K562 (cell line): Measurements from ENCODE around the gene CUX1. TPM values are rescaled to one million over a fixed set of nuclear protein-coding genes. Genes with fewer than 3 reads are reported as not detected.
A peak's percentile ranks its signal among the peaks of the same experiment; 100 is the strongest.
"Not testable (repeated sequence)": the region's sequence is repeated elsewhere in the genome, so short reads cannot be mapped to it uniquely, and the experiment has no call there.

Source experiments
- ATAC-seq: fragments of 200-7000 bp; cut with Tn5 transposase; 3 replicates; pipeline ENCODE4 v1.9.1; 2020; ENCODE audit warnings: moderate library complexity
- BruUV-seq: library from RNA; stranded (reverse); fragments of 400-500 nt; replicated peaks from 2 replicates; lab custom pipeline; 2021; lab: Mats Ljungman, UMichigan
- CTCF ChIA-PET: fragments of 300-600 bp; formaldehyde crosslinking; extraction: SDS; loops from one replicate; lab custom pipeline; 2021; ENCODE audit warnings: low intra/inter-chr PET ratio; lab: Yijun Ruan, JAX
- POLR2A ChIA-PET: fragments of 300-600, 350-650 bp; sonication (Branson Sonifier 250); formaldehyde crosslinking; extraction: SDS; loops from one replicate; lab custom pipeline; 2021; ENCODE audit warnings: antibody characterized with exemption, inconsistent platforms; lab: Yijun Ruan, JAX
- DNase-seq, 4 experiments: peaks; one replicate each; pipeline versions ENCODE4 v3.0.0 to v3.0.0-alpha.2; 2011 to 2018; ENCODE audit warnings: low spot score in 3 of 4, mixed read lengths in 3 of 4; ENCODE audit errors: extremely low read depth in 1 of 4
- FAIRE-seq: peaks from 2 replicates; lab custom pipeline; 2011; peaks lifted over from hg19 to GRCh38; lab: Jason Lieb, UNC
- H2AFZ ChIP-seq: 2 replicates; pipeline ENCODE4 v1.6.0; 2011; ENCODE audit warnings: low read depth, low read length, control low read depth, inconsistent platforms
- H3K27ac ChIP-seq: fragments of 200-600 bp; 3 replicates; pipeline ENCODE4 v1.8.0; 2011; ENCODE audit warnings: low read depth, mild to moderate bottlenecking, control low read depth, inconsistent platforms, low read length, moderate library complexity, mixed read lengths; ENCODE audit errors: extremely low read depth
- H3K27me3 ChIP-seq, 2 experiments: fragments of 300-600 bp in 1 of 2; 2 replicates in 1 of 2; 3 replicates in 1 of 2; pipeline versions ENCODE4 v1.6.0 to v1.8.0; 2011; ENCODE audit warnings: inconsistent platforms in 2 of 2, low read length in 2 of 2, mild to moderate bottlenecking in 1 of 2, mixed read lengths in 1 of 2, moderate library complexity in 1 of 2; ENCODE audit not compliant: control insufficient read depth in 2 of 2, insufficient read depth in 2 of 2
- H3K36me3 ChIP-seq: fragments of 300-600 bp; 3 replicates; pipeline ENCODE4 v1.8.0; 2011; ENCODE audit warnings: mild to moderate bottlenecking, low read length, inconsistent platforms; ENCODE audit not compliant: control insufficient read depth, insufficient read depth
- H3K4me1 ChIP-seq, 2 experiments: fragments of 200-600 bp in 1 of 2; replicated peaks in 1 of 2; 2 replicates in 1 of 2; 3 replicates in 1 of 2; pipeline versions ENCODE4 v1.5.1 to v1.8.0; 2011; ENCODE audit warnings: inconsistent platforms in 2 of 2, low read length in 2 of 2, mild to moderate bottlenecking in 1 of 2, mixed read lengths in 1 of 2, moderate library complexity in 1 of 2; ENCODE audit not compliant: control insufficient read depth in 2 of 2, insufficient read depth in 2 of 2
- H3K4me2 ChIP-seq: 2 replicates; pipeline ENCODE4 v1.6.1; 2011; ENCODE audit warnings: low read length, control low read depth, inconsistent platforms, mixed read lengths; ENCODE audit not compliant: insufficient read depth
- H3K4me3 ChIP-seq: fragments of 200-600 bp; sonication (generic), shearing (Covaris generic); 2 replicates; pipeline ENCODE4 v1.5.1; 2016; ENCODE audit warnings: control low read depth, inconsistent platforms
- H3K79me2 ChIP-seq: fragments of 200-600 bp; 3 replicates; pipeline ENCODE4 v1.8.0; 2011; ENCODE audit warnings: low read length, inconsistent platforms; ENCODE audit not compliant: control insufficient read depth, insufficient read depth
- H3K9ac ChIP-seq, 2 experiments: 2 replicates each; pipeline versions ENCODE4 v1.6.0 to v1.6.1; 2011; ENCODE audit warnings: low read depth in 2 of 2, low read length in 2 of 2, control low read depth in 1 of 2, inconsistent platforms in 1 of 2, mild to moderate bottlenecking in 1 of 2, mixed read lengths in 1 of 2; ENCODE audit not compliant: insufficient read depth in 1 of 2
- H3K9me1 ChIP-seq: one replicate; pipeline ENCODE4 v1.6.0; 2011; ENCODE audit warnings: inconsistent platforms, mild to moderate bottlenecking, low read length, moderate library complexity; ENCODE audit not compliant: control insufficient read depth, insufficient read depth
- H3K9me3 ChIP-seq: replicated peaks from 2 replicates; pipeline ENCODE4 v1.5.1; 2011; ENCODE audit warnings: low read depth, low read length, inconsistent platforms; ENCODE audit not compliant: control insufficient read depth, insufficient read depth
- H4K20me1 ChIP-seq: replicated peaks from 2 replicates; pipeline ENCODE4 v1.6.1; 2011; ENCODE audit warnings: low read length, inconsistent platforms, mixed read lengths; ENCODE audit not compliant: control insufficient read depth, insufficient read depth
- ATF7 ChIP-seq: fragments of 450-650 bp; IDR thresholded peaks from 2 replicates; pipeline ENCODE4 v1.7.1; 2014; ENCODE audit warnings: mild to moderate bottlenecking, moderate library complexity
- ESRRA ChIP-seq: fragments of 450-650 bp; IDR thresholded peaks from 2 replicates; pipeline ENCODE4 v1.6.1; 2014; ENCODE audit warnings: low read depth, mild to moderate bottlenecking, moderate library complexity, borderline replicate concordance
- JUND ChIP-seq, 2 experiments: IDR thresholded peaks; 2 replicates in 1 of 2; 3 replicates in 1 of 2; pipeline ENCODE4 v1.6.1; 2011; ENCODE audit warnings: borderline replicate concordance in 2 of 2, low read depth in 2 of 2, low read length in 2 of 2, improper control_type of control experiment in 1 of 2, missing biosample characterization in 1 of 2, missing genetic modification characterization in 1 of 2, missing genetic modification reagents in 1 of 2
- ZBTB7A ChIP-seq: IDR thresholded peaks from 2 replicates; pipeline ENCODE4 v1.6.1; 2011; ENCODE audit warnings: low read depth, mild to moderate bottlenecking, low read length, moderate library complexity, borderline replicate concordance; ENCODE audit not compliant: control insufficient read depth
- ZNF121 ChIP-seq: sonication (generic); formaldehyde crosslinking; conservative IDR thresholded peaks from 2 replicates; pipeline ENCODE4 v1.8.0; 2022; ENCODE audit warnings: missing genetic modification reagents
- WGBS: fragments of 100-300 bp; shearing (Covaris generic); methylation state at CpG from one replicate; pipeline ENCODE4 v1.1.6; 2016; ENCODE audit warnings: low coverage, mixed read lengths; ENCODE audit not compliant: insufficient coverage; ENCODE audit errors: missing lambda C conversion rate; 5-methylcytosine and 5-hydroxymethylcytosine counted together
- in situ Hi-C: fragments of 300-500 bp; cut with MboI; formaldehyde crosslinking; loops from 4 replicates; pipeline ENCODE4 v1.15.0; 2018; ENCODE audit warnings: inconsistent platforms, mixed read lengths
- intact Hi-C: fragments of 100-400 bp; cut with micrococcal nuclease; formaldehyde crosslinking; loops from 2 replicates; pipeline ENCODE4 v1.14.2; 2022
- polyA plus RNA-seq, 8 experiments: library from polyadenylated mRNA; depleted of rRNA in 4 of 8; stranded (reverse) in 5 of 8; unstranded in 3 of 8; fragments of >200 nt; fragmentation: Nextera tagmentation in 2 of 8; fragmentation: Illumina TruSeq in 1 of 8; extraction: Ambion mirVana in 2 of 8; extraction: Trizol in 1 of 8; gene quantifications; 2 replicates each; pipeline versions ENCODE4 v1.2.1 to v1.2.3, GENCODE V29; 2011 to 2014; ENCODE audit warnings: inconsistent platforms in 1 of 8, missing spikeins in 1 of 8
- total RNA-seq, 7 experiments: library from RNA; depleted of rRNA in 6 of 7; stranded (reverse); fragments of >200 nt in 6 of 7; fragmentation: Illumina TruSeq in 2 of 7; extraction: Trizol in 2 of 7; gene quantifications; 2 replicates each; pipeline versions ENCODE4 v1.2.1 to v1.2.3, GENCODE V29; 2011 to 2021; ENCODE audit warnings: low replicate concordance in 1 of 7
- TF ChIP-seq, protein P1 (sequence below): fragments of 450-650 bp; IDR thresholded peaks from 2 replicates; pipeline ENCODE4 v1.7.1; 2018; ENCODE audit warnings: mild to moderate bottlenecking, low read depth; ENCODE audit not compliant: partially characterized antibody

The CUX1 gene
- total and polyA plus RNA-seq, 9 of the 15 experiments (the other 6 are each of a cell fraction or from before 2014, with no cell fraction given) = 3.6 to 55.3 (median 25.2) TPM

DNA sequence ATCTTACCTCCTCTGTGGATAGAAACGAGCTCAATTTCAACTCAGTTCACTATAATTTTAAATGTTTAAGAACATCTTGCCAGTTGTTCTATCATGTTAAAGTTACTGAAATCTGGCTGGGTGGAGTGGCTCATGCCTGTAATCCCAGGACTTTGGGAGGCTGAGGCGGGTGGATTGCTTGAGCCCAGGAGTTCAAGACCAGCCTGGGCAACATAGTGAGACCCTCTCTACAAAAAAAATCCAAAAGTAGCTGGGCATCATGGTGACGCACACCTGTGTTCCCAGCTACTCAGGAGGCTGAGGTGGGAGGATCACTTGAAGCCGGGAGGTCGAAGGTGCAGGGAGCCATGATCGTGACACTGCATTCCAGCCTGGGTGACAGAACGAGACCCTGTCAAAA, 20.0 kb downstream of the CUX1 start:
- H3K9me1 ChIP-seq, ATAC-seq, H3K36me3 ChIP-seq, H3K9me3 ChIP-seq, CTCF ChIA-PET, FAIRE-seq, H3K27me3 ChIP-seq, H3K27ac ChIP-seq, H3K4me3 ChIP-seq, H2AFZ ChIP-seq, H3K4me2 ChIP-seq, H4K20me1 ChIP-seq, intact Hi-C loops, BruUV-seq, H3K9ac ChIP-seq, DNase-seq: not testable (repeated sequence)
- Histone ChIP-seq H3K79me2 (peaks cover 94% of the 10 kb centered on the region), H3K4me1 (peaks cover 4 to 23% of the 10 kb centered on the region in 2 experiments; a peak in 3 of 5 replicates)
- POLR2A ChIA-PET = interaction anchor here (0.6 to 0.9 kb wide), 2 partner anchors 10 to 395 kb away, joined by 3 to 4 read pairs; no protein-coding TSS in a partner anchor
- 68% methylated on average over 6 of the region's 7 CpGs for WGBS
- TF ChIP-seq ZNF121 (CRISPR knock-in tag) = peak; percentile 60
- in situ Hi-C loops = loop anchor here (10.0 kb wide), 1 partner anchor 1723 kb away; the partner anchor contains the start of genes CNPY4 and TAF6

DNA sequence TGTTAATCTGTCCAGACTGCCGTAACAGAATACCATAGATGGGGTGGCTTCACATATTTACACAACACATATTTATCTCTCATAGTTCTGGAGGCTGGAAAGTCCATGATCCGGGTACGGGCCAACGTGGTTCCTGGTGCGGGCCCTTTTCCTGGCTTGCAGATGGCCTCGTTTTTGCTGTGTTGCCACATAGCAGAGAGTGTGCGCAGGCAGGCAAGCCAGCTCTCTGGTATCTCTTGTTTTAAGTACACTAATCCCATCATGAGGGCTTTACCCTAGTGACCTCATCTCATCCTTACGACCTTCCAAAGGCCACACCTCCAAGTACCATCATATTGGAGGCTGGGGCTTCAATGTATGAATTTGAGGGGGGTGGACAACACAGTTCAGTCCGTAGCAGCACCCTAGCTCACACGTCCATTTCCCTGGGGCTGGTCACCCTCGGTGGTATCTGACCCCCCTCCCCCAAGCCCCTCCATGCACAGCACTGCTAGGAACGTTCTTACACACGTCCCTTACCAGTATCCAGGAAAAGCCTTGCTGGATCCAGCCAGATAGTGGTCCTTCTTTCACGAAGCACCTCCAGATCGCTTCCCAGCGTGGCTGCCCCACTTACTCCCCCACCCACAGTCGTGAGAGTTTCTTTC, 21.5 kb downstream of the CUX1 start:
- no peak overlapping the region for H2AFZ ChIP-seq
- peak overlapping the region in 1 of 2 experiments; percentile 78; a peak in 1 of 4 replicates for H3K9ac ChIP-seq
- no TSS peak for BruUV-seq
- no peak overlapping the region for H3K27ac ChIP-seq
- H3K9me1 ChIP-seq = no peaks in the 10 kb centered on the region
- DNase-seq = no peak
- peaks cover 4% of the 10 kb centered on the region for H4K20me1 ChIP-seq
- no peak overlapping the region for H3K4me2 ChIP-seq
- no peak overlapping the region for H3K4me3 ChIP-seq
- ChIA-PET POLR2A (interaction anchor here (1.1 to 1.2 kb wide), 2 partner anchors 9 to 13 kb away, joined by 5 to 7 read pairs; no protein-coding TSS in a partner anchor), CTCF (no interaction called here)
- peak; percentile 74 for ATAC-seq
- H3K4me1 ChIP-seq = peaks cover 7 to 23% of the 10 kb centered on the region in 2 experiments; a peak in 2 of 5 replicates
- FAIRE-seq = no peak
- H3K79me2 ChIP-seq = peaks cover 92% of the 10 kb centered on the region
- in situ Hi-C loops (loop anchor here (10.0 kb wide), 1 partner anchor 1724 kb away; the partner anchor contains the start of genes CNPY4 and TAF6), intact Hi-C loops (no loop called here)
- no peaks in the 10 kb centered on the region for H3K27me3 ChIP-seq
- TF ChIP-seq JUND (IDR thresholded peaks at IDR 0.05; ENCODE audit: borderline replicate concordance, low read depth, low read length) (0 out of 2 replicates have a peak, but pooled peaks have one; percentile 20), JUND (tag; IDR thresholded peaks at IDR 0.05; ENCODE audit: borderline replicate concordance, low read depth, low read length) (no peak), ESRRA (peak; percentile 41; the same call in 1 of the 2 replicates), ATF7 (0 out of 2 replicates have a peak, but pooled peaks have one; percentile 42), ZBTB7A (0 out of 2 replicates have a peak, but pooled peaks have one; percentile 27)
- TF ChIP-seq, protein P1, sequence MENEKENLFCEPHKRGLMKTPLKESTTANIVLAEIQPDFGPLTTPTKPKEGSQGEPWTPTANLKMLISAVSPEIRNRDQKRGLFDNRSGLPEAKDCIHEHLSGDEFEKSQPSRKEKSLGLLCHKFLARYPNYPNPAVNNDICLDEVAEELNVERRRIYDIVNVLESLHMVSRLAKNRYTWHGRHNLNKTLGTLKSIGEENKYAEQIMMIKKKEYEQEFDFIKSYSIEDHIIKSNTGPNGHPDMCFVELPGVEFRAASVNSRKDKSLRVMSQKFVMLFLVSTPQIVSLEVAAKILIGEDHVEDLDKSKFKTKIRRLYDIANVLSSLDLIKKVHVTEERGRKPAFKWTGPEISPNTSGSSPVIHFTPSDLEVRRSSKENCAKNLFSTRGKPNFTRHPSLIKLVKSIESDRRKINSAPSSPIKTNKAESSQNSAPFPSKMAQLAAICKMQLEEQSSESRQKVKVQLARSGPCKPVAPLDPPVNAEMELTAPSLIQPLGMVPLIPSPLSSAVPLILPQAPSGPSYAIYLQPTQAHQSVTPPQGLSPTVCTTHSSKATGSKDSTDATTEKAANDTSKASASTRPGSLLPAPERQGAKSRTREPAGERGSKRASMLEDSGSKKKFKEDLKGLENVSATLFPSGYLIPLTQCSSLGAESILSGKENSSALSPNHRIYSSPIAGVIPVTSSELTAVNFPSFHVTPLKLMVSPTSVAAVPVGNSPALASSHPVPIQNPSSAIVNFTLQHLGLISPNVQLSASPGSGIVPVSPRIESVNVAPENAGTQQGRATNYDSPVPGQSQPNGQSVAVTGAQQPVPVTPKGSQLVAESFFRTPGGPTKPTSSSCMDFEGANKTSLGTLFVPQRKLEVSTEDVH = no peak
- 64% methylated on average over 17 of the region's 17 CpGs for WGBS
- H3K36me3 ChIP-seq = no peaks in the 10 kb centered on the region
- no peaks in the 10 kb centered on the region for H3K9me3 ChIP-seq
